A549 (cell line): Measurements from ENCODE around the gene FBXL13. TPM values are rescaled to one million over a fixed set of nuclear protein-coding genes. Genes with fewer than 3 reads are reported as not detected.
"Not testable (repeated sequence)": the region's sequence is repeated elsewhere in the genome, so short reads cannot be mapped to it uniquely, and the experiment has no call there.

ENCODE experiments used
- ATAC-seq, 2 experiments: fragments of 200-7000 bp in 1 of 2; fragments of >200 bp in 1 of 2; cut with Nextera tagmentation in 1 of 2; cut with Tn5 transposase in 1 of 2; 3 replicates each; pipeline versions ENCODE4 v1.8.0 to v1.9.1; 2018 to 2020; ENCODE audit warnings: mild to moderate bottlenecking in 1 of 2, moderate library complexity in 1 of 2
- CTCF ChIA-PET: fragments of 300-600 bp; sonication (Branson Sonifier 250); formaldehyde crosslinking; extraction: SDS; loops from one replicate; lab custom pipeline; 2021; ENCODE audit warnings: antibody characterized with exemption, inconsistent platforms; lab: Yijun Ruan, JAX
- POLR2A ChIA-PET: fragments of 350-600 bp; formaldehyde crosslinking; extraction: SDS; loops from one replicate; lab custom pipeline; 2021; ENCODE audit warnings: antibody characterized with exemption, inconsistent platforms; lab: Yijun Ruan, JAX
- DNase-seq, 2 experiments: peaks; one replicate each; pipeline versions ENCODE4 v3.0.0 to v3.0.0-alpha.2; 2011 to 2016; ENCODE audit warnings: low read depth in 1 of 2, low spot score in 1 of 2
- FAIRE-seq: peaks from 2 replicates; lab custom pipeline; 2011; peaks lifted over from hg19 to GRCh38; lab: Jason Lieb, UNC
- H3K27ac ChIP-seq, 2 experiments: fragments of >200 bp; sonication (Bioruptor Twin); formaldehyde crosslinking; 3 replicates each; pipeline ENCODE4 v1.5.1; 2016 to 2017
- H3K4me1 ChIP-seq: fragments of >200 bp; sonication (Bioruptor Twin); formaldehyde crosslinking; 3 replicates; pipeline ENCODE4 v1.6.1; 2016
- H3K4me2 ChIP-seq: fragments of >200 bp; sonication (Bioruptor Twin); formaldehyde crosslinking; 3 replicates; pipeline ENCODE4 v1.6.1; 2016
- H3K4me3 ChIP-seq: fragments of >200 bp; sonication (Bioruptor Twin); formaldehyde crosslinking; 3 replicates; pipeline ENCODE4 v1.5.1; 2016
- H3K9me3 ChIP-seq: fragments of >200 bp; sonication (Bioruptor Twin); formaldehyde crosslinking; 3 replicates; pipeline ENCODE4 v1.6.1; 2016
- BHLHE40 ChIP-seq: IDR thresholded peaks from 2 replicates; pipeline ENCODE4 v1.6.1; 2012; ENCODE audit warnings: low read depth, low read length, inconsistent platforms
- EP300 ChIP-seq, 2 experiments: fragments of >200 bp; sonication (Bioruptor Twin); formaldehyde crosslinking; IDR thresholded peaks; 2 replicates in 1 of 2; 3 replicates in 1 of 2; pipeline ENCODE4 v1.6.1; 2016 to 2017
- FOSB ChIP-seq: fragments of 250-450 bp; sonication (Bioruptor Pico); IDR thresholded peaks from 2 replicates; pipeline ENCODE4 v1.5.0; 2020; ENCODE audit warnings: mild to moderate bottlenecking, moderate library complexity
- FOXS1 ChIP-seq: fragments of 250-450 bp; sonication (Bioruptor Pico); IDR thresholded peaks from 2 replicates; pipeline ENCODE4 v1.5.0; 2020; ENCODE audit warnings: mild to moderate bottlenecking, moderate library complexity
- GATA3 ChIP-seq: IDR thresholded peaks from 2 replicates; pipeline ENCODE4 v1.6.1; 2012; ENCODE audit warnings: borderline replicate concordance
- HDAC2 ChIP-seq: fragments of 200-600 bp; sonication (generic); IDR thresholded peaks from 2 replicates; pipeline ENCODE4 v1.6.1; 2016
- HEYL ChIP-seq: fragments of 250-450 bp; sonication (Bioruptor Pico); IDR thresholded peaks from 2 replicates; pipeline ENCODE4 v1.8.0; 2021; ENCODE audit warnings: mild to moderate bottlenecking, moderate library complexity
- HOXB13 ChIP-seq: fragments of 250-450 bp; sonication (Bioruptor Pico); IDR thresholded peaks from 2 replicates; pipeline ENCODE4 v1.5.0; 2020; ENCODE audit warnings: low read depth, mild to moderate bottlenecking, moderate library complexity
- HOXB5 ChIP-seq: fragments of 250-450 bp; sonication (Bioruptor Pico); IDR thresholded peaks from 2 replicates; pipeline ENCODE4 v1.5.0; 2020; ENCODE audit warnings: mild to moderate bottlenecking, moderate library complexity
- JUNB ChIP-seq: fragments of >200 bp; sonication (Bioruptor Twin); formaldehyde crosslinking; IDR thresholded peaks from 2 replicates; pipeline ENCODE4 v1.6.1; 2016
- KDM1A ChIP-seq: fragments of 200-600 bp; sonication (generic); IDR thresholded peaks from 2 replicates; pipeline ENCODE4 v1.6.1; 2016; ENCODE audit warnings: low read depth, mild to moderate bottlenecking
- MAZ ChIP-seq: fragments of 150-350 bp; IDR thresholded peaks from 2 replicates; pipeline ENCODE4 v1.6.1; 2014; ENCODE audit warnings: antibody characterized with exemption, low read depth, low read length, borderline replicate concordance
- MYC ChIP-seq: IDR thresholded peaks from 2 replicates; pipeline ENCODE4 v1.6.1; 2012; ENCODE audit warnings: mild to moderate bottlenecking, inconsistent platforms, low read length, improper control_type of control experiment, borderline replicate concordance
- NPAS2 ChIP-seq: fragments of 250-450 bp; sonication (Bioruptor Pico); IDR thresholded peaks from 2 replicates; pipeline ENCODE4 v1.8.0; 2022; ENCODE audit warnings: mild to moderate bottlenecking, moderate library complexity, borderline replicate concordance
- POLR2A ChIP-seq: IDR thresholded peaks from 2 replicates; pipeline ENCODE4 v1.6.1; 2012; ENCODE audit warnings: mild to moderate bottlenecking, low read length
- POLR2AphosphoS2 ChIP-seq: conservative IDR thresholded peaks from 2 replicates; pipeline ENCODE4 v1.6.1; 2012; ENCODE audit warnings: low read length, improper control_type of control experiment, inconsistent platforms
- TFCP2L1 ChIP-seq: fragments of 250-450 bp; sonication (Bioruptor Pico); IDR thresholded peaks from 2 replicates; pipeline ENCODE4 v1.5.0; 2021; ENCODE audit warnings: mild to moderate bottlenecking
- ZSCAN20 ChIP-seq: fragments of 250-450 bp; sonication (Bioruptor Pico); IDR thresholded peaks from 2 replicates; pipeline ENCODE4 v1.8.0; 2022; ENCODE audit warnings: mild to moderate bottlenecking, moderate library complexity
- WGBS: methylation state at CpG from one replicate; pipeline ENCODE4 v1.1.6; 2017; ENCODE audit errors: missing lambda C conversion rate; 5-methylcytosine and 5-hydroxymethylcytosine counted together
- polyA plus RNA-seq, 4 experiments: library from polyadenylated mRNA; depleted of rRNA in 3 of 4; stranded (reverse); fragments of >200 nt; fragmentation: RNase III in 1 of 4; extraction: RNeasy Plus Mini Kit Qiagen cat#74134 plus additional on column Dnase treatment in 1 of 4; gene quantifications; 2 replicates in 3 of 4; 3 replicates in 1 of 4; pipeline ENCODE4 v1.2.3, GENCODE V29; 2011 to 2017
- TF ChIP-seq, protein P1 (sequence below): fragments of 250-450 bp; sonication (Bioruptor Pico); IDR thresholded peaks from 2 replicates; pipeline ENCODE4 v1.5.0; 2020; ENCODE audit warnings: low read depth, mild to moderate bottlenecking, moderate library complexity
- TF ChIP-seq, protein P2 (sequence below): IDR thresholded peaks from 2 replicates; pipeline ENCODE4 v1.6.1; 2012
- TF ChIP-seq, protein P3 (sequence below): fragments of 250-450 bp; sonication (Bioruptor Pico); IDR thresholded peaks from 2 replicates; pipeline ENCODE4 v1.5.0; 2021; ENCODE audit warnings: mild to moderate bottlenecking, moderate library complexity, borderline replicate concordance
- TF ChIP-seq, protein P4 (sequence below): fragments of 450-650 bp; IDR thresholded peaks from 2 replicates; pipeline ENCODE4 v1.6.1; 2014; ENCODE audit warnings: antibody characterized with exemption
- TF ChIP-seq, protein P5 (sequence below): fragments of >200 bp; sonication (Bioruptor Twin); formaldehyde crosslinking; IDR thresholded peaks from 3 replicates; pipeline ENCODE4 v1.5.1; 2016

Gene FBXL13
- polyA plus RNA-seq, 2 of the 4 experiments (the other 2 are of a cell fraction): 0.45 to 0.70 TPM

DNA sequence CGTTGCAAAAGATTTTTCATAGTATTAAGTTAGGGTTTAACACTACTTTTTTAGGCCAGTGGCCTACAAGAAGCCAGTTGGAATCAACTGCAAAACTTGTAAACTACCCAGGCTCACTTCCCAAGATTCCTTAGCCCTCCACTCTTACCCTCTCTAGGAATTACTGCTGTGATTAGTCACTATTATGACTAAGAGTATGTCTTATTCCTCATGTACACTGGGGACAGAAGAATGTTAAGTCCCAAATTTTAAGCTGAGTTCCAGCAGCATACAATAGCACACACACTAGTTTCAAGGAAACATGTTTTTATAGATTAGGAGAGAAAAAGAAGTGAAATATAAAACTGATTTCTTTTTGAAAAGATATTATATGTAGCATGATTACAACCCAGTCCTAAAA, 42.8 kb downstream of the FBXL13 start:
- Histone ChIP-seq H3K4me2 (no peak overlapping the region), H3K27ac (no peak overlapping the region), H3K4me3 (no peak overlapping the region), H3K9me3 (no peaks in the 10 kb centered on the region), H3K4me1 (no peaks in the 10 kb centered on the region)
- ATAC-seq (no peak), DNase-seq (no peak), FAIRE-seq (no peak)
- ChIA-PET POLR2A (interaction anchor here (0.6 kb wide), 1 partner anchor 30 kb away, joined by 4 read pairs; no protein-coding TSS in a partner anchor), CTCF (interaction anchor here (1.0 to 1.1 kb wide), 2 partner anchors 30 to 43 kb away, joined by 3 to 4 read pairs; no protein-coding TSS in a partner anchor)
- no peak for TF ChIP-seq GATA3
- WGBS: 20% methylated on average over 1 of the region's 1 CpG

DNA sequence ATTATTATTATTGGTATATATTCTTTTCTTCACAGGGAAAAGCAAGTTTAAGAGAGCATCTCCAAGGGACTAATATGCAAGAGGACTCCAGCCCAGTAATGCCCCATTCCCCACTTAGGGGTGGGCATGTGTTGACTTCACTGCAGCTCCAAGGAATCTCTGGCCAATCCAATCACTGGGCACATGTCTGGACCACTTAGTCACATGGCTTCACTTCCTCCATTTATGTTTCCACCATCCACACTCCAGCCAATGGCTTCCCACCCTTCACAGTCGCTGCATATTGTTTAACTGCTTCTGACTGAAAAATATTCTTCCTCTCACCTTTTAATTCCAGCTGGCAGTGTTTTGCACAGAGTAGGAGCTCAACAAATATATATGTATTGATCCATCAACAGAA, 43.6 kb downstream of the FBXL13 start:
- POLR2A ChIA-PET: no interaction called here
- Histone ChIP-seq H3K4me2 (no peak overlapping the region), H3K9me3 (no peaks in the 10 kb centered on the region), H3K27ac (no peak overlapping the region), H3K4me1 (no peaks in the 10 kb centered on the region), H3K4me3 (no peak overlapping the region)
- TF ChIP-seq POLR2A (no peak), EP300 (IDR thresholded peaks at IDR 0.05) (no peak), FOSB (no peak), POLR2AphosphoS2 (no peak), HEYL (CRISPR knock-in tag) (no peak), KDM1A (no peak), JUNB (no peak), TFCP2L1 (no peak), NPAS2 (CRISPR knock-in tag) (no peak), MYC (no peak), HOXB5 (CRISPR knock-in tag) (no peak), FOXS1 (no peak), HOXB13 (CRISPR knock-in tag) (no peak), MAZ (no peak), ZSCAN20 (no peak), BHLHE40 (no peak)
- TF ChIP-seq, protein P1, sequence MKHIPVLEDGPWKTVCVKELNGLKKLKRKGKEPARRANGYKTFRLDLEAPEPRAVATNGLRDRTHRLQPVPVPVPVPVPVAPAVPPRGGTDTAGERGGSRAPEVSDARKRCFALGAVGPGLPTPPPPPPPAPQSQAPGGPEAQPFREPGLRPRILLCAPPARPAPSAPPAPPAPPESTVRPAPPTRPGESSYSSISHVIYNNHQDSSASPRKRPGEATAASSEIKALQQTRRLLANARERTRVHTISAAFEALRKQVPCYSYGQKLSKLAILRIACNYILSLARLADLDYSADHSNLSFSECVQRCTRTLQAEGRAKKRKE (CRISPR knock-in tag): no peak
- TF ChIP-seq, protein P2, sequence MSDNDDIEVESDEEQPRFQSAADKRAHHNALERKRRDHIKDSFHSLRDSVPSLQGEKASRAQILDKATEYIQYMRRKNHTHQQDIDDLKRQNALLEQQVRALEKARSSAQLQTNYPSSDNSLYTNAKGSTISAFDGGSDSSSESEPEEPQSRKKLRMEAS: no peak
- TF ChIP-seq, protein P3, sequence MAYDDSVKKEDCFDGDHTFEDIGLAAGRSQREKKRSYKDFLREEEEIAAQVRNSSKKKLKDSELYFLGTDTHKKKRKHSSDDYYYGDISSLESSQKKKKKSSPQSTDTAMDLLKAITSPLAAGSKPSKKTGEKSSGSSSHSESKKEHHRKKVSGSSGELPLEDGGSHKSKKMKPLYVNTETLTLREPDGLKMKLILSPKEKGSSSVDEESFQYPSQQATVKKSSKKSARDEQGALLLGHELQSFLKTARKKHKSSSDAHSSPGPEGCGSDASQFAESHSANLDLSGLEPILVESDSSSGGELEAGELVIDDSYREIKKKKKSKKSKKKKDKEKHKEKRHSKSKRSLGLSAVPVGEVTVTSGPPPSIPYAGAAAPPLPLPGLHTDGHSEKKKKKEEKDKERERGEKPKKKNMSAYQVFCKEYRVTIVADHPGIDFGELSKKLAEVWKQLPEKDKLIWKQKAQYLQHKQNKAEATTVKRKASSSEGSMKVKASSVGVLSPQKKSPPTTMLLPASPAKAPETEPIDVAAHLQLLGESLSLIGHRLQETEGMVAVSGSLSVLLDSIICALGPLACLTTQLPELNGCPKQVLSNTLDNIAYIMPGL (CRISPR knock-in tag): no peak
- CTCF ChIA-PET: no interaction called here
- ATAC-seq (no peak), FAIRE-seq (no peak), DNase-seq (no peak)
- 86% methylated on average over 1 of the region's 1 CpG for WGBS

DNA sequence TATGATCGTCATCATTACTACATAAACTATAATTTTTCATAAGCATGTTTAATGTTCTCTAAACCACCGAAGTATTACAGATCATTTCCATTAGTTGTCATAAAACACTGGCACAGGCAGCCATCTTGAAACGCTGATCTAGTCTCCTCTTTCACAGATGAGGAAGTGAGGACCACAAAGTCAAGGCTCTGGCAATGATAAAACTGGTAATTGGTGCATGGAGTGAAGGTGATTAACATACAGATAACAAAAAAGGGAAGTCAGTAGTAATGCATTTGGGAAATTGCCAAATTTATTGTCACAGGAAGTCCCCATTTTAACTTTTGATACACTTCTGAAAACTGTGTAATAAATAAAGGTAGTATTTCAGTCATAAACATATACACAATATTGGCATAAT, 49.3 kb downstream of the FBXL13 start:
- TF ChIP-seq, protein P4, sequence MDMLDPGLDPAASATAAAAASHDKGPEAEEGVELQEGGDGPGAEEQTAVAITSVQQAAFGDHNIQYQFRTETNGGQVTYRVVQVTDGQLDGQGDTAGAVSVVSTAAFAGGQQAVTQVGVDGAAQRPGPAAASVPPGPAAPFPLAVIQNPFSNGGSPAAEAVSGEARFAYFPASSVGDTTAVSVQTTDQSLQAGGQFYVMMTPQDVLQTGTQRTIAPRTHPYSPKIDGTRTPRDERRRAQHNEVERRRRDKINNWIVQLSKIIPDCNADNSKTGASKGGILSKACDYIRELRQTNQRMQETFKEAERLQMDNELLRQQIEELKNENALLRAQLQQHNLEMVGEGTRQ: no peak
- TF ChIP-seq NPAS2 (CRISPR knock-in tag) (no peak), ZSCAN20 (no peak), HDAC2 (no peak)
- TF ChIP-seq, protein P5, sequence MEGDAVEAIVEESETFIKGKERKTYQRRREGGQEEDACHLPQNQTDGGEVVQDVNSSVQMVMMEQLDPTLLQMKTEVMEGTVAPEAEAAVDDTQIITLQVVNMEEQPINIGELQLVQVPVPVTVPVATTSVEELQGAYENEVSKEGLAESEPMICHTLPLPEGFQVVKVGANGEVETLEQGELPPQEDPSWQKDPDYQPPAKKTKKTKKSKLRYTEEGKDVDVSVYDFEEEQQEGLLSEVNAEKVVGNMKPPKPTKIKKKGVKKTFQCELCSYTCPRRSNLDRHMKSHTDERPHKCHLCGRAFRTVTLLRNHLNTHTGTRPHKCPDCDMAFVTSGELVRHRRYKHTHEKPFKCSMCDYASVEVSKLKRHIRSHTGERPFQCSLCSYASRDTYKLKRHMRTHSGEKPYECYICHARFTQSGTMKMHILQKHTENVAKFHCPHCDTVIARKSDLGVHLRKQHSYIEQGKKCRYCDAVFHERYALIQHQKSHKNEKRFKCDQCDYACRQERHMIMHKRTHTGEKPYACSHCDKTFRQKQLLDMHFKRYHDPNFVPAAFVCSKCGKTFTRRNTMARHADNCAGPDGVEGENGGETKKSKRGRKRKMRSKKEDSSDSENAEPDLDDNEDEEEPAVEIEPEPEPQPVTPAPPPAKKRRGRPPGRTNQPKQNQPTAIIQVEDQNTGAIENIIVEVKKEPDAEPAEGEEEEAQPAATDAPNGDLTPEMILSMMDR: no peak
- TF ChIP-seq, all 56 proteins: peak for 0
- Histone ChIP-seq H3K9me3 (no peaks in the 10 kb centered on the region; the same call in 2 of the 3 replicates), H3K4me1 (no peaks in the 10 kb centered on the region), H3K4me2 (no peak overlapping the region), H3K27ac (no peak overlapping the region), H3K4me3 (no peak overlapping the region)
- 62% methylated on average over 3 of the region's 3 CpGs for WGBS
- POLR2A ChIA-PET: no interaction called here
- ATAC-seq (no peak), DNase-seq (no peak), FAIRE-seq (no peak)
- CTCF ChIA-PET: no interaction called here

DNA sequence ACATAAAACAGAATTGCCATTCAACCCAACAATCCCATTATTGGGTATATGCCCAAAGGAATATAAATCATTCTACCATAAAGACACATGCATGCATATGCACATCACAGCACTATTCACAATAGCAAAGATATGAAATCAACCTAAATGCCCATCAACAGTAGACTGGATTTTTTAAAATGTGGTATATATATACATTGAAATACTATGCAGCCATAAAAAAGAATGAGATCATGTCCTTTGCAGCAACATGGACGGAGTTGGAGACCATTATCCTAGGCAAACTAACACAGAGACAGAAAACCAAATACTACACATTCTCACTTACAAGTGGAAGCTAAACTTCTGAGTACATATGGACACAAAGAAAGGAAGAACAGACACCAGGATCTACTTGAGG, 51.0 kb downstream of the FBXL13 start:
- H3K4me3 ChIP-seq, H3K4me1 ChIP-seq, FAIRE-seq, POLR2A ChIA-PET, H3K4me2 ChIP-seq, ATAC-seq, DNase-seq, H3K9me3 ChIP-seq, CTCF ChIA-PET, H3K27ac ChIP-seq: not testable (repeated sequence)
- WGBS: 63% methylated on average over 1 of the region's 1 CpG

DNA sequence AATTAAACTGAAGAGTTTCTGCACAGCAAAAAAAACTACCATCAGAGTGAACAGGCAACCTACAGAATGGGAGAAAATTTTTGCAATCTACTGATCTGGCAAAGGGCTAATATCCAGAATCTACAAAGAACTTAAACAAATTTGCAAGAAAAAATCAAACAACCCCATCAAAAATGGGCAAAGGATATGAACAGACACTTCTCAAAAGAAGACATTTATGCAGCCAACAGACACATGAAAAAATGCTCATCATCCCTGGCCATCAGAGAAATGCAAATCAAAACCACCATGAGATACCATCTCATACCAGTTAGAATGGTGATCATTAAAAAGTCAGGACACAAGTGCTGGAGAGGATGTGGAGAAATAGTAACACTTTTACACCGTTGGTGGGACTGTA, 53.1 kb downstream of the FBXL13 start:
- H3K9me3 ChIP-seq, DNase-seq, FAIRE-seq, H3K27ac ChIP-seq, H3K4me1 ChIP-seq, ATAC-seq, H3K4me2 ChIP-seq, POLR2A ChIA-PET, H3K4me3 ChIP-seq, CTCF ChIA-PET: not testable (repeated sequence)
- WGBS: 39% methylated on average over 1 of the region's 1 CpG
